Uterus (tissue), 4 donors: ENCODE results near the gene C22orf31. TPM values are rescaled to one million over a fixed set of nuclear protein-coding genes. Genes with fewer than 3 reads are reported as not detected.

Source experiments
- DNase-seq, 2 donors: peaks; one replicate each; pipeline ENCODE4 v3.0.0-alpha.2; 2019 to 2020
- H3K27ac ChIP-seq, 2 donors: fragments of 200-600 bp; sonication (generic); 1 replicate in 1 of 2; 2 replicates in 1 of 2; pipeline ENCODE4 v1.5.1; 2016 to 2018
- H3K27me3 ChIP-seq, 2 donors: fragments of 200-600 bp; sonication (generic); one replicate each; pipeline ENCODE4 v1.5.1; 2018 to 2019; ENCODE audit warnings: control low read depth in 1 of 2
- H3K36me3 ChIP-seq, 2 donors: fragments of 200-600 bp; sonication (generic); one replicate each; pipeline ENCODE4 v1.5.1; 2019; ENCODE audit warnings: control low read depth in 1 of 2
- H3K4me1 ChIP-seq, 2 donors: fragments of 200-600 bp; sonication (generic); one replicate each; pipeline ENCODE4 v1.5.1; 2018 to 2019; ENCODE audit warnings: control low read depth in 1 of 2
- H3K4me3 ChIP-seq, 2 donors: fragments of 200-600 bp; sonication (generic); 1 replicate in 1 of 2; 2 replicates in 1 of 2; pipeline ENCODE4 v1.5.1; 2018 to 2019; ENCODE audit warnings: mild to moderate bottlenecking in 1 of 2
- H3K9me3 ChIP-seq, 2 donors: fragments of 200-600 bp; sonication (generic); one replicate each; pipeline ENCODE4 v1.5.1; 2019; ENCODE audit warnings: control low read depth in 1 of 2
- CTCF ChIP-seq, 4 experiments: fragments of 200-600 bp in 2 of 4; fragments of 450-650 bp in 2 of 4; sonication (generic) in 2 of 4; IDR thresholded peaks; one replicate each; pipeline ENCODE4 v1.5.1; 2016 to 2019; ENCODE audit warnings: antibody characterized with exemption in 4 of 4, mild to moderate bottlenecking in 2 of 4, moderate library complexity in 1 of 4
- POLR2A ChIP-seq, 2 donors: fragments of 450-650 bp; IDR thresholded peaks; one replicate each; pipeline ENCODE4 v1.6.1; 2016; ENCODE audit warnings: antibody characterized with exemption in 2 of 2, mild to moderate bottlenecking in 1 of 2, moderate library complexity in 1 of 2
- intact Hi-C: fragments of 100-400 bp; cut with DNase I; formaldehyde crosslinking; loops from one replicate; pipeline ENCODE4 v1.15.1; 2023; ENCODE audit warnings: low total_unique reads
- total RNA-seq, 4 donors: library from RNA; depleted of rRNA in 3 of 4; stranded (reverse); fragments of >200 nt in 3 of 4; gene quantifications; one replicate each; pipeline versions ENCODE4 v1.1.0 to v1.2.4, GENCODE V29; 2014 to 2023
- donor health status: DM: yes; HTN: yes; CAD: no.

C22orf31 gene
- total RNA-seq, 4 donors from 2014 or later = not detected

DNA sequence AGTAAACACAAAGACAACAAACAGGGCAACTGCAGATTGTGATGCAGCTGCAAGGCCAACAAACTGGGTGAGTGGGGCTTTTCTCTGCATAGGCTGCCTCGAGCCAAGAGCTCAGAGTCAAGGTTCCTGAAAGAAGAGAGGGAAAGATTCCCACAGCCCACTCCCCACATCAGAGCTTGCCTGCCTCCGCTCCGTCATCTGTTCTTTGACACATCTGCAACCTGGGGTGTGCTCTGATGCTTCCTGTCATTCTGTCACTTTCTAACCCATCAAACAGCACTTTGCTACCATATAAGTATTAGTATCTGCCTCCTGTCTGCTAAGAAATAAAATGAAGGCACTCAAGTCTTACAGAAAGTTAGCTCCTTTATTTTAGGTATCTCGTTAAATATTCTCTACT, 46.9 kb downstream of the C22orf31 start:
- Histone ChIP-seq H3K4me3 (no peak overlapping the region), H3K27me3 (no peaks in the 10 kb centered on the region), H3K4me1 (no peaks in the 10 kb centered on the region), H3K27ac (no peak overlapping the region), H3K9me3 (no peaks in the 10 kb centered on the region), H3K36me3 (no peaks in the 10 kb centered on the region)
- no peak for DNase-seq
- TF ChIP-seq POLR2A (IDR thresholded peaks at IDR 0.05) (no peak), CTCF (IDR thresholded peaks at IDR 0.05) (no peak)
- intact Hi-C loops = no loop called here

DNA sequence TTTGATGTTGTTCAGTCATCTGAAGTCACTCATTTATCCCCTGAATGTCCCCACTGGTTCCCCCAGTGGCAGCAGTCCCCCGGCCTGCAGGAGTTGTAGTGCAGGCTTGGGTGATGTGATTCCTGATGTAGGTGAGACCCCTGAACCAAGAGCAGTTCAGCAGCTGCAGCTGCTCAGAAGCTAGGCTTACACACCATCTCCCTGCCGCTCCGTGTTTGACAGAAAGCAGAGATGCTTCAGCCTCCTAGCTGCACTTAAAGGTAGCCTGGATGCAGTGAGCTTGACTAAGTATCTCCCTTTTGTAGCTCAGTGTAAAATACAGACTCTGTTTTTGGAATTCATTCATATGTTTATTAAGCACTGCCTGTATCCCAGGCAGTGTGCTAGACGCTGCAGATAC, 47.3 kb downstream of the C22orf31 start:
- no peak for TF ChIP-seq CTCF (IDR thresholded peaks at IDR 0.05)
- no peak for TF ChIP-seq POLR2A (IDR thresholded peaks at IDR 0.05)
- no peak for DNase-seq
- H3K4me3 ChIP-seq = no peak overlapping the region
- H3K27me3 ChIP-seq = no peaks in the 10 kb centered on the region
- no peaks in the 10 kb centered on the region for H3K36me3 ChIP-seq
- H3K27ac ChIP-seq = no peak overlapping the region
- intact Hi-C loops = no loop called here
- no peaks in the 10 kb centered on the region for H3K4me1 ChIP-seq
- H3K9me3 ChIP-seq = no peaks in the 10 kb centered on the region

- Histone ChIP-seq H3K4me1 (peaks cover 0 to 5% of the 10 kb centered on the region in 2 donors), H3K9me3 (no peaks in the 10 kb centered on the region), H3K36me3 (no peaks in the 10 kb centered on the region), H3K27me3 (no peaks in the 10 kb centered on the region), H3K27ac (no peak overlapping the region), H3K4me3 (no peak overlapping the region)
- DNase-seq = no peak
- no peak for TF ChIP-seq POLR2A (IDR thresholded peaks at IDR 0.05)
- no peak for TF ChIP-seq CTCF (IDR thresholded peaks at IDR 0.05)
- intact Hi-C loops = no loop called here
These were observed 48.7 kb downstream of the C22orf31 start for GRCh38 chr22:29012952-29013351.

- Histone ChIP-seq H3K27me3 (no peaks in the 10 kb centered on the region), H3K4me1 (peaks cover 0 to 5% of the 10 kb centered on the region in 2 donors), H3K9me3 (no peaks in the 10 kb centered on the region), H3K27ac (no peak overlapping the region), H3K36me3 (no peaks in the 10 kb centered on the region), H3K4me3 (no peak overlapping the region)
- intact Hi-C loops = no loop called here
- no peak for TF ChIP-seq POLR2A (IDR thresholded peaks at IDR 0.05)
- no peak for DNase-seq
These were observed 49.6 kb downstream of the C22orf31 start for GRCh38 chr22:29012101-29012433.

DNA sequence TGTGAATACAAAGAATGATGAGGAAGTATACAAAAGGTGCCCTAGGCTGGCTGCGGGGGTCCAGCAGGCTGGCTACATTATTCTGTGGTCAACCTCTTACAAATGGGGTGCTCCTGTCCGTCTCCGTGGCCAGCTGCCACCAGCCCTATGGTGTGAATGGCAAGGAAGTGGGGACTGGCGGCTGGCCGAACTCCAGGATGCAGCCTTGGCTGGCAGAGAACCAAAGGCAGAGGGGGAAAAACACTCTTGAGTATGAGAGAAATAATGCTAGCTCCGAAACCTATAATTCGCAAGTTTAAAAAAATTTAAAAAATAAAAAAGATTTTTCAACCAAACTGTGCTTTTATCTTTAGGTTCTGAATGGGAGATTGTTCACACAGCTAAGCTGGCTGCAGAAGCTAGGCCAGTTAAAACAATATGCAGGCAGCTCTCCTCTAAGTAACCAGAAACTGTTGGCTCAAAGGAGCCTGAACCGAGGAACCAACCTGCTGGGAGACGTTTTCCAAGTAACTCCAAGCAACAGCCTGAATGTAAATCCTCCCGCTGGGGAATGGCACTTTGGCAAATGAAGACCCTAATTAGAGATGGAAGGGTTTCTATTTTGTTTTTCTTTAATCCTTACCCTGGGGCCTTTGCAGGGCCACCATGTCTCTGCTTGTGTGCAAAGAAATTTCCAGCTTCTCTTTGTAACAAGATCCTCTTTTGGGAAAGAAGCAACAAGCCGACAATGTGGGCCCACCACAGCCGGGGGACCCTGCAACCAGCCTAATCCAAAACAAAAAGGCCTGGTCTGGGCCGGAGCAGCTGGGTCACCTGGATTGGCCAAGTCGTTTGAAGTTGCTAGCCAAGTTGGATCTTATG, 50.2 kb downstream of the C22orf31 start:
- TF ChIP-seq POLR2A (IDR thresholded peaks at IDR 0.05) = no peak
- TF ChIP-seq CTCF (IDR thresholded peaks at IDR 0.05) = no peak
- Histone ChIP-seq H3K4me1 (peaks cover 0 to 5% of the 10 kb centered on the region in 2 donors), H3K27ac (no peak overlapping the region), H3K27me3 (no peaks in the 10 kb centered on the region), H3K9me3 (no peaks in the 10 kb centered on the region), H3K4me3 (no peak overlapping the region), H3K36me3 (no peaks in the 10 kb centered on the region)
- intact Hi-C loops = no loop called here
- no peak for DNase-seq
